Activated CD4-positive, alpha-beta T cell treated with anti-CD3 and anti-CD28 coated beads, Interleukin-2, amount 10 ng/mL, durations not matched to agents 7 days and 5 days (primary cell): ENCODE data around the gene SHC1. TPM values are rescaled to one million over a fixed set of nuclear protein-coding genes. Genes with fewer than 3 reads are reported as not detected.

Experiments used
- CTCF ChIA-PET: fragments of 350-600 bp; sonication (Branson Sonifier 250); formaldehyde crosslinking; loops from one replicate; lab custom pipeline; 2021; ENCODE audit warnings: antibody characterized with exemption; lab: Charles Lee
- POLR2A ChIA-PET: fragments of 350-600 bp; sonication (Branson Sonifier 250); formaldehyde crosslinking; loops from one replicate; lab custom pipeline; 2021; ENCODE audit warnings: antibody characterized with exemption; lab: Charles Lee
- DNase-seq: peaks from one replicate; pipeline ENCODE4 v3.0.0-alpha.2; 2020
- H3K27ac Mint-ChIP-seq: one replicate; pipeline ENCODE4 v1.8.0; 2021; ENCODE audit warnings: mild to moderate bottlenecking, moderate library complexity, mixed read lengths
- H3K27me3 Mint-ChIP-seq: one replicate; pipeline ENCODE4 v1.8.0; 2021; ENCODE audit warnings: mixed read lengths
- H3K36me3 Mint-ChIP-seq: one replicate; pipeline ENCODE4 v1.8.0; 2021; ENCODE audit warnings: low read depth, mixed read lengths
- H3K4me1 Mint-ChIP-seq: one replicate; pipeline ENCODE4 v1.8.0; 2021; ENCODE audit warnings: mixed read lengths
- H3K4me3 Mint-ChIP-seq: one replicate; pipeline ENCODE4 v1.8.0; 2021; ENCODE audit warnings: mild to moderate bottlenecking, moderate library complexity, mixed read lengths
- H3K9me3 Mint-ChIP-seq: one replicate; pipeline ENCODE4 v1.8.0; 2021; ENCODE audit warnings: mixed read lengths
- total RNA-seq, 2 experiments: library from RNA; stranded (reverse); gene quantifications; one replicate each; pipeline ENCODE4 v1.2.3, GENCODE V29; 2021

SHC1 gene
- total RNA-seq, 2 experiments from 2014 or later = 75.1 to 104 TPM

DNA sequence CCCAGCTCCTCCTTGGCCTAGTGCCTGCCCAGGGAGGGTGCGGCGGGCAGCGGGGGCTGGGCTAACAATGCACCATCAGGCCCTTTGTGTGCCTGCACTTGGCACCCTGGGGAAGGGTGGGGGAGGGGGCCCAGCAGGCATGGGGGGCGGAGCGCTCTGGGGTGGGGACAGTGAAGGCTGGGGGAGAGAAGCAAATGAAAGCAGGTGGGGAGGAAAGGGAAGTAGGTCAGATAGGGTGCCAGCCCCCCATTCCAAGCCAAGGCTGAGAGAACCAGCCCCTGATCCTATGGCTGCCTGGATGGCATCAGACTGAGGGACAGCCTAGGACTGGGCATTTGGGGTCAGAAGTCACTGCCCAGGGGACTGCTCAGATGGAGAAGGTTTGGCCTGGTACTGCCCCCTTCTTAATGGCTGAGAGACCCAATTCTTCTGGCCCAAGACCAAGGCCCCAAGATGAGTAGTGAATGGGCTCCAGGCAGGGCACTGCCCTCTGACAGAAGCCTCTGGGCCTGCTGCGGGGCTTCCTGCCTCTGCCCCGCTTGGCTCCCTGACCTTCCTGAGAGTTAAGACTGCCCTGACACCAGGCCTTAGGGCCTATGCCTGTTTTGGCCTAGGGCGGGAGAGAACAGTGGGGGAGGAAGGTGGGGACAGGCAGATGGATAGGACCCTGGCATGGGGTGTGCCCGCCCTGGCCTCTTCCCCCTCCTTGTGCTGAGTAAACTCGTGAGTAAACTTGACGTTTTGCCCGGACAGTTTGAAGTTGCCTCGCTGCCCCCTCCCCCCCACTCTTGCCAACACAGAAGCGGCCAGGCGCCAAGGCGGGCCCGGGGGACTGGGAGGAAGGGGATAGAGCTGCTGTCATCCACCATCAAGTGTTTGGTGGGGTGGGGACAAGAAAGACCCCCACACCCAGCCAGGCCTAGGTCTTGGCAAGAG, 34.8 kb upstream of the SHC1 start:
- CTCF ChIA-PET = interaction anchor here (1.3 to 13.0 kb wide), 3 partner anchors 9 to 41 kb away, joined by 4 to 184 read pairs (median 46); no protein-coding TSS in a partner anchor
- Mint-ChIP-seq H3K27ac (peak overlapping the region; percentile 91), H3K36me3 (peaks cover 29% of the 10 kb centered on the region), H3K27me3 (no peaks in the 10 kb centered on the region), H3K4me3 (peak overlapping the region; percentile 65), H3K4me1 (peaks cover 46% of the 10 kb centered on the region), H3K9me3 (no peaks in the 10 kb centered on the region)
- POLR2A ChIA-PET = interaction anchor here (0.6 kb wide), 1 partner anchor 1015 kb away, joined by 3 read pairs; no protein-coding TSS in a partner anchor
- no peak for DNase-seq

DNA sequence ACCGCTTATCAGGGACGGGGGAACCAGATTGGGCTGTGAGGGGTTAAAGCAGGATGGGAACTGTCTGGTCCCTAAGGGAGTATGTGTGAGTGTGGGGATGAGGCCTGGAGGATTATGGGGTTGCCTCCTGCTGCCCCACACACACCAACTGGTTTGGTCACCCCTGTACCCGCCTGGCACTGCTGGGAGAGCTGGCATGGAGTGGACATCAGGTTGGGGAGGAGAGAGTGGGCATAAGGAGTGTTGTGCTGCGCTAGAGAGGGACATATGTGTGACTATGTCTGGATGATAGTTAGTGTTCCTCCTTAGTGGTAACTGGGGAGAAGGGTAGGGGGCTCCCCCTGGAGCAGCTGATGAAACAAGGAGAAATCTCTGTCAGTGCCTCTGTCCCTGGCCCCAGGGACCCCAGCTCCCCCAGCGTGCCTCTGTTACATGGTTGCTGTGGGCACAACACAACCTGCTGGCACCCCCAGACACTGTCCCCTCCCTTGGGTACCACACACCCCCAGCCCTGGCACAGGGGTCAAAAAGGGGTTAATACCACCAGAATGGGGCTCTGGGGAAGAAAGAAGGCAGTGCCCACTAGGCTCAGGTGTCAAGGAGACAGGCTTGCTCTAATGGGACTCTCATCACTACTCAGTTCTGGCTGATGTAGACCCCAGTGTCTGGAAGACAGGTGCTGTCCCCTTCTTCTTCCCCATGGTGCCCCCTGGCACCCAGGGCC, 34.0 kb upstream of the SHC1 start:
- H3K36me3 Mint-ChIP-seq = peaks cover 21% of the 10 kb centered on the region
- H3K27ac Mint-ChIP-seq = peak overlapping the region; percentile 91
- H3K4me3 Mint-ChIP-seq = peak overlapping the region; percentile 96
- no peaks in the 10 kb centered on the region for H3K9me3 Mint-ChIP-seq
- DNase-seq = no peak
- no peaks in the 10 kb centered on the region for H3K27me3 Mint-ChIP-seq
- POLR2A ChIA-PET = no interaction called here
- H3K4me1 Mint-ChIP-seq = peaks cover 53% of the 10 kb centered on the region
- CTCF ChIA-PET = interaction anchor here (0.8 to 13.0 kb wide), 4 partner anchors 10 to 68 kb away, joined by 3 to 184 read pairs (median 4); partner anchors contain the start of genes FLAD1 and PMVK

DNA sequence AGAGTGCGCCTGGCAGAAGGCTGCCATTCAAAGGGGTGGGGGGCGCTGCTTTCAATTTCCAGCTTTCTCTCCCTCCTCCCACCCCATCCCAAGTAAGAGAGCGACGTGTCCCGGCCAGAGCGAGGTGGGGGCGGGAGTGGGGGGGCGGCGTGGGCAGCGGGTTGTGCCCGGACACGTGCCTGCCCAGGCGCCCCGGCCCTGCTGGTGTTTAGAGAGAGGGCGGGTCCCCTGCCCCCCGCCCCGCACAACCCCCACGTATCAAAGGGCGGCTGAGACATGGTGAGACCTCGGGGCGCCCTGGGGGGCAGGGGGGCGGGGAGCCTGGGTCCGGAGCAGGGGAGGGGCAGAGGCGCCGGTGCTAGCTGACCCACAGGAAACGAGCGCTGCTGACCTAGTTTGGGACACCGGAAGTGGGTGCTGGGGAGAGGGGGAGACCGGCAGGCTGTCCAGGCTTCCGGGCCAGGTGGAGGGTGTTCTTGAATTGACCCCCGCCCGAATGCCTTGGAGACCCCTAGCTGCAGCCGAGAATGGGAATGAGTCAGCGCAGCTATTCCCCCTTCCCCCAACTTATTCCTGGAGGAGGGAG, 33.3 kb upstream of the SHC1 start:
- POLR2A ChIA-PET = no interaction called here
- Mint-ChIP-seq H3K4me1 (peaks cover 57% of the 10 kb centered on the region), H3K27ac (peak overlapping the region; percentile 93), H3K9me3 (no peaks in the 10 kb centered on the region), H3K36me3 (peaks cover 18% of the 10 kb centered on the region), H3K27me3 (no peaks in the 10 kb centered on the region), H3K4me3 (peak overlapping the region; percentile 96)
- CTCF ChIA-PET = interaction anchor here (0.8 to 13.0 kb wide), 3 partner anchors 11 to 68 kb away, joined by 3 to 184 read pairs (median 4); partner anchors contain the start of genes FLAD1 and PMVK
- DNase-seq = no peak

DNA sequence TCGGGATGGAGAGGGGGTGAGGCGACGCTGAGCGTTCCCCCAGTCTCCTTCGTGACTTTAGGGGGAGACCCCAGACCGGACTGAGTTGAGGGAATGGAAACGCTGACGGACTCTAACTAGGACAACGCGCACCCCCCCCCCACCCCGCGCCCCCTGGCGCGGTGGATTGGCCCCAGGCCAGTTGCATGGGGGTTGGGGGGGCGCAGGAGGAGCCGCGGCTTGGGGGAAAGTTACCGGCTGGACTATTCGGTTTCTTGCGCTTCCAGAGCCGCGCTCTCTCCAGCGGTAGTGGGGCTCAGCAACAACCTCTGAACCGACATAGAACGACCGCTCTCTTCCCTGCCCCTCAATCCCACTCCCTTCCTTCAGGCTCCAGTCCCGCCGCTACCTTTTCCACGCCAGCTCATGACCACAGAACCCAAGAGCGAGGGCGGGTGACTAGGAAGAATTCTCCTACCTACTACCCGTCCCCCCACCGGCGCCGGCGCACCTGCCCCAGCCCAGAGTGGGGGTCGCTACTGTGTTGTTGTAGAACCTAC, 32.7 kb upstream of the SHC1 start:
- Mint-ChIP-seq H3K27ac (peak overlapping the region; percentile 93), H3K4me1 (peaks cover 58% of the 10 kb centered on the region), H3K4me3 (peak overlapping the region; percentile 96), H3K27me3 (no peaks in the 10 kb centered on the region), H3K9me3 (no peaks in the 10 kb centered on the region), H3K36me3 (peaks cover 15% of the 10 kb centered on the region)
- ChIA-PET POLR2A (no interaction called here), CTCF (interaction anchor here (1.7 to 13.0 kb wide), 2 partner anchors 11 to 67 kb away, joined by 4 to 184 read pairs; partner anchors contain the start of gene PMVK)
- DNase-seq = no peak

DNA sequence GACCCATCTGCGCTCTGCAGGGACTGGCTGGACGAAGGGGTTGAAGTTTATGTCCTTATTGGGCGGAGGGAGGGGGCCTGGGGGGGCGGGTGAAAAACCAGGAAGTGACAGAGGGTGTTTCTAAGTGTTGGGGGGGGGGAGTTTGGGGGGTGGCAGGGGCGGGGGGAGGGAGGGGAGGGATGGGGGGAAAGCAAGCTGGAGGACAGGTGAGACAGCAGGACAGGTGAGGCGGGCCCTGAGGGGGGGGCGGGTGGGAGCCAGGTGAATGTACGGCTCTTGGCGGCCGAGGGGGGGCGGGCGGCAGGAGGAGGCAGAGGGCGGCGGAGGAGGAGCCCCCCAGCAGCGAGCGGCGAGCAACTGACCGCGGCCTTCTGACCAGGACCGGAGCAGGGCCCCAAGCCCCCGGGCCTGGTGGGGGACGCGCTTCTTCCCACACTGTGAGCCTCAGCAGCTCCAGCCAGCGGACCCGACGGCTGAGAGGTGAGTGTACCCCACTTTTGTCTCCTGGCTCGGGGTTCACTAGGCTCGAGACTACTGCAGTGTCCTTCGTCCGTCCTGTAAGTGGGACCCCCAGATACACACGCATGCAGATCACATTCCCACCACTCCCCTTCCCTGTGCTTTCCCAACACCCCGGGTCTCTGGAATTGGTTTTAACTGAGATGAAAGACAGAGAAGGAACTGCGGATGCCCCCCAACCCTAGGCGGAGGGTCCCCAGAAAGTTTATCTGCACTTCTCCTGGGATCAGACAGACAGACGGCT, 32.1 kb upstream of the SHC1 start, which contains the start of gene ZBTB7B:
TSS of gene ZBTB7B (plus strand) at position 339 of the 763 bp plus-strand sequence. CDS start 11,859 bp downstream, outside the sequence.
- Mint-ChIP-seq H3K4me1 (peaks cover 61% of the 10 kb centered on the region), H3K4me3 (peak within 1 kb of the TSS; percentile 96), H3K9me3 (no peaks in the 10 kb centered on the region), H3K36me3 (peaks cover 15% of the 10 kb centered on the region), H3K27ac (peak within 1 kb of the TSS; percentile 96), H3K27me3 (no peaks in the 10 kb centered on the region)
- DNase-seq = no peak
- ChIA-PET POLR2A (no interaction called here), CTCF (interaction anchor here (1.7 to 13.0 kb wide), 2 partner anchors 12 to 66 kb away, joined by 4 to 184 read pairs; partner anchors contain the start of gene PMVK)

DNA sequence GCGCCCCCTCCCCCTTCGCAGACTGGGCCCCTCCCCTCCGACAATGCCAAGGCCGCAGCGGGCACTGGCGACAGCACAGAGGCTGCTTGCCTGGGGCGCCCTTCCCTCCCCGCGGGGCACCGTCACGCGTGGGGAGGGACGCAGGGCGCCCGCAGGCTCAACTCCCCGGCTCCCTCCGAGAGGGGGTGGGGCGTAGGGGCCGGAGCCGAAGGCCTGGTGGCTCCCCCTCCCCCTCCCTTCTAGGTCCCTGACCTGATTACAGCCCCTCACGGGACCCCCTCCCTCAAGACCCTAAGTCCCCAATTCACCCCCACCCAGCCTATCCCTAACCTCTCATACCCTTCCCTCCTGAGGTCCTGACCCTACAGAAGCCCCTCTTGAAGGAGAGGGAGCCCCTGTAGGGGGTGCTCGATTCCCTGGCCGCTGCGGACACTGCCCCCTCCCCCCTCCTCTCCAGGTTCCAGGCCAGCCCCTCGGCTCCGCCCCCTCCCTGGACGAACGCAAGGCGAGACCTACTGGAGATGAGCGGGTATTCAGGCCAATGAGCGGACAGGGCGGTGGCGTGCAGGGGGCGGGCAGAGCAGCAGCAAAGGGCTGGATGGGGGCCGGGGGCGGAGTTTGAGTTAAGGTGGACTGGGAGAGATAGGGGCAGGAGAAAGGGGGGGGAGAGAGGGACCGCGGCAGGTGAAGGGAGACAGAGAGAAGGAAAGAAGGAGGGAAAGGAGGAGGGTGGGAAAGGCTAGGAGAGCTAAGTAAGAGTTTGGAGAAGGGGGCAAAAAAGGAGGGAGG, 31.3 kb upstream of the SHC1 start:
- DNase-seq = peak; percentile 99
- no peaks in the 10 kb centered on the region for H3K27me3 Mint-ChIP-seq
- ChIA-PET CTCF (interaction anchor here (0.6 to 13.0 kb wide), 5 partner anchors 13 to 57 kb away, joined by 3 to 184 read pairs (median 10); partner anchors contain the start of gene ADAM15), POLR2A (interaction anchor here (0.7 kb wide), 2 partner anchors 18 to 49 kb away, joined by 3 to 5 read pairs; partner anchors contain the start of gene ADAM15)
- peak overlapping the region; percentile 93 for H3K4me3 Mint-ChIP-seq
- no peaks in the 10 kb centered on the region for H3K9me3 Mint-ChIP-seq
- H3K36me3 Mint-ChIP-seq = peaks cover 15% of the 10 kb centered on the region
- H3K27ac Mint-ChIP-seq = peak overlapping the region; percentile 96
- peaks cover 60% of the 10 kb centered on the region for H3K4me1 Mint-ChIP-seq

DNA sequence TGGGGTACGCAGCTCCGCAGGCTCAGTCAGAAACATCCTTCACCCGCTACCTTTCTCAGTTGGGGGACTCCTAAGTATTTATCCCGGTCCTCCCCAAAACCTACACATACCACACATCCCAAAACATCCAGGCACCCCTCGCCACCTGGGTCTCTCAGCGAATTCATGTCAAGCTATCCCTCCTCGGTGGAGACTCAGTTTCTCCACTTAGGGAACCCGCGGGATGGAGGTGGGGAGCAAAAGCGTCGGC, 30.8 kb upstream of the SHC1 start:
- ChIA-PET POLR2A (interaction anchor here (0.7 kb wide), 2 partner anchors 18 to 50 kb away, joined by 3 to 5 read pairs; partner anchors contain the start of gene ADAM15), CTCF (interaction anchor here (0.6 to 13.0 kb wide), 5 partner anchors 13 to 58 kb away, joined by 3 to 184 read pairs (median 10); partner anchors contain the start of gene ADAM15)
- no peak for DNase-seq
- Mint-ChIP-seq H3K27me3 (no peaks in the 10 kb centered on the region), H3K4me3 (peak overlapping the region; percentile 93), H3K9me3 (no peaks in the 10 kb centered on the region), H3K27ac (peak overlapping the region; percentile 91), H3K36me3 (peaks cover 12% of the 10 kb centered on the region), H3K4me1 (peaks cover 55% of the 10 kb centered on the region)

DNA sequence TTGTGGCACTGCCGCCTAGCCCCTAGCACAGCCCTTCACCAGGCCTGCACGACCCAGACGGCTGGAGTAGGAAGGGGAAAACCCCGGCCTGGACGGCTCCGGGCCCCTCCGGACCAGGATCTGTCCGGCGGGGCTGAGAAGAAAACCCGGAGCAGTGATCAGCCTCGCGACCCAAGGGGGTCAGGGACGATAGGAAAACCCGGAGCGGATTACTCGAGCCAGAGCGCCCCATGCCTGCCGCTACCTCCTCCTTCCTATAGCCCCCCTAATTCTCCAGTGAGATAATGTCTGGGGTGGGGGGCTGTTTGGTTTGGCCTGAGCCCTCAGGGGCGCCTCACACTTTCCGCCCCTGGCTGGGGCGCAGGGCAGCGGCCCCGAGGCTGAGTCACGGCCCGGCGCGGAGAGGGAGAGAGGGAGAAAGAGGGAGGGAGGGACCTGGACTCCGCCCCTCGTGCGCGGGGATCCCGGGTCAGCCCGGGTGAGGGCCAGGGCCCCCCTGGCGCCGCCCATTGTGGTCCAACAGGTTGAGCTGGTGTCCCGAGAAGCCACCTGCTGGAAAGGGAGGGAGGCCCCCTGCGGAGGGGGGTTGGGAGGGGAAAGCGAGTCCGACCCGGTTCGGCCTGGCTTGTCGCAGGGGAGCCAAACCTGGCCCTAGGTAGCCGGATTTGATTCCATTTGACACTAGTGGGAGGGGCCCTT, 30.3 kb upstream of the SHC1 start:
- H3K9me3 Mint-ChIP-seq = no peaks in the 10 kb centered on the region
- H3K27me3 Mint-ChIP-seq = no peaks in the 10 kb centered on the region
- CTCF ChIA-PET = interaction anchor here (0.6 to 13.0 kb wide), 8 partner anchors 13 to 58 kb away, joined by 3 to 184 read pairs (median 8); partner anchors contain the start of genes ADAM15, FLAD1 and PYGO2
- H3K4me3 Mint-ChIP-seq = peak overlapping the region; percentile 93
- POLR2A ChIA-PET = interaction anchor here (0.7 kb wide), 2 partner anchors 19 to 50 kb away, joined by 3 to 5 read pairs; partner anchors contain the start of gene ADAM15
- peaks cover 51% of the 10 kb centered on the region for H3K4me1 Mint-ChIP-seq
- DNase-seq = peak; percentile 82
- H3K27ac Mint-ChIP-seq = peak overlapping the region; percentile 91
- peaks cover 10% of the 10 kb centered on the region for H3K36me3 Mint-ChIP-seq

DNA sequence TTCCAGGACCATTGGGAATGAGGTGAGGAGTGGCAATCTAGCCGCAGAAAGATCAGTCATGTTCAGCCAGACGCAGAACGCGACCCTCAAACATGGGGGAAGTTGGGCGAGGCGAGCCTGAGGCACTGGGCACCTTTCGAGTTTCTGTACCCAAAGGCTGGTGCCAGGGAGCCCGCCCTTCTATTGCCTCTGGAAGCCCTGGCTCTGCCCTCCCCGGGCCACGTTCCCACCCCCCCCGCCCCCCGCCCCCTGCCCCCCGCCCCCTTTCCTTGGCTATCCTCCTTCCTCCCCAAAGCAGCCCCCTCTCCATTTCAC, 29.8 kb upstream of the SHC1 start:
- H3K36me3 Mint-ChIP-seq = peaks cover 10% of the 10 kb centered on the region
- ChIA-PET CTCF (interaction anchor here (0.7 to 13.0 kb wide), 11 partner anchors 12 to 440 kb away, joined by 3 to 184 read pairs (median 9); partner anchors contain the start of genes ADAM15, FLAD1, PYGO2 and SHC1), POLR2A (no interaction called here)
- H3K4me3 Mint-ChIP-seq = peak overlapping the region; percentile 93
- H3K9me3 Mint-ChIP-seq = no peaks in the 10 kb centered on the region
- DNase-seq = no peak
- H3K27me3 Mint-ChIP-seq = no peaks in the 10 kb centered on the region
- H3K27ac Mint-ChIP-seq = peak overlapping the region; percentile 91
- peaks cover 46% of the 10 kb centered on the region for H3K4me1 Mint-ChIP-seq
